Femur (tissue), 1 donor: ENCODE results near the gene SPATA32.

ENCODE experiments used
- DNase-seq: peaks from one replicate; pipeline ENCODE4 v3.0.0-alpha.2; 2017

Gene SPATA32

DNA sequence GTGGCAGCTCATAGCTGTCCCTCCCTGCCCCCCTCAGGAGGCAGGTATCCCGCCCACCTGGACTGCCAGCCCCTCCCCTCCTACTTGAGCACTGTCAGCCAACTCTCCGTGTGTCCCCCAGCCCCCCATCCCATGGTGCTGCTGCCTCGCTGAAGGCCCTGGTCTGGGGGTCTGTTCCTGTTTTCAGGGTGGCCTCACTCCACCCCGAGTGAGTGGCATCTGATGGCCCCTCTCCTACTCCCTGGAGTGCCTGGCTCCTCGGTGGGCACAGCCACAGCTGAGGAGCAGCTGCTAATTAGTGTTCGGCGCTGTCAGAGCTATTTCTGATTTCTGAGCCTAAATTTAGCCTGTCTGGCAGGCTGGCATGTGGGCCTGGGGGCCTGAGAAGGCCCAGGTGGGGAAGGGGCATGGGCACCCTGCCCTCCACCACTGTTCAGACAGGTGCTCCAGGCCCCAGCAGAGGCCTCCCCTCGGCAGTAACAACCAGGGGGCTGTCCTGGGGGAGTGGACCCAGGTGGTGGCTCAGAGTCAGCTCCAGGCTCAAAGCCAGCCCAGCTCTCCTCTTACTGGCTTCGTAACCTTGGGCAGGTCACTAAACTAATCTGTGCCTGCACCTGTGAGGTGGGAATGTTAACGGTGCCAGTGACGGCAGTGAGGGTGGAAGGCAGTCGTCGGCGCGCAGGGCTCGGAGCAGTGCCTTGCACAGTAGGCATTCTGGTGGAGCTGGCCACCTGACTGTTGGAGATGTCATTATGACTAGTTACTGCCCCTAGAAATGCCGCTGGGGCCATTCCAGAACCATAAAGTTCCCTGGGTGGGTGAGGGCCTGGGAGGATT is 33.8 kb downstream of the SPATA32 start:
- DNase-seq = no peak

DNA sequence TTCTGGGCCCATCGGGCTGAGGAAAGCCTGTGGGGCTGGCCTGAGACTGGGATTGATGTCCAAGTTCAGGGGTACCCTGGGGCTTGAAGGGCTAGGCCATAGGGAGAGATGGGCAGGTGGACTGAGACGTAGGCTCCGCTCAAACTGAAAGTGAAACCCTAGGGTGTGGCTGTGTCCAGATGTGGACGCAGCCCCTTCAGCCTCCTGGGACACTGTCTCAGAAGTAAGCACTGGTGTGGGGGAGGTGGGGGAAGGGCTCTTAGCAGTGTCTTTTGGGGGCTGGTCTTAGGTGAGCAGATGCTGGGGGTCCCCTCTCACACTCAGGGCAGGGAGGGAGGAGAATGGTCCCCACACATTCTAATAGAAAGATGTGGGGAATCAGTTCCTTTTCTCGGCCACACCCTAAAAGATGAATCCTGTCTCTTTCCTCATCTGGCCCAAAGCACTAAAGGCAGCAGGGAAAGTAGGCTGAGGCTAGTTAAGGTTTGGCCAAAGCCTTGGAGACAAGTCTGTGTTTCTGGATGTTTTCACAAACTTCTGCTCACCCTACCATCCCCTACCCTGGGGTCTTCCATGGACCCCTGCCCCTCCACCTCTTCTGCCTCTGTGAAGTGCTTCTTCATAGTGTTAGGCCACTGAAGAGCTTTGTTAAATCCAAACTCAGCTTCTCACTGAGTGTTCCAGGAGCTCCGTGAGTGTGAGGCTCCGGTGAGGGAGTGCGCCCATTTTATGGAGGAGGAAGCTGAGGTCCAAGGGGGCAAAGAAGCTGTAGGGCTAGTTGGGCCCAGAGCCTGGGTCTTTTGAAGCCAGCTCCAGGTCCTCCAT is 34.6 kb downstream of the SPATA32 start:
- no peak for DNase-seq

DNA sequence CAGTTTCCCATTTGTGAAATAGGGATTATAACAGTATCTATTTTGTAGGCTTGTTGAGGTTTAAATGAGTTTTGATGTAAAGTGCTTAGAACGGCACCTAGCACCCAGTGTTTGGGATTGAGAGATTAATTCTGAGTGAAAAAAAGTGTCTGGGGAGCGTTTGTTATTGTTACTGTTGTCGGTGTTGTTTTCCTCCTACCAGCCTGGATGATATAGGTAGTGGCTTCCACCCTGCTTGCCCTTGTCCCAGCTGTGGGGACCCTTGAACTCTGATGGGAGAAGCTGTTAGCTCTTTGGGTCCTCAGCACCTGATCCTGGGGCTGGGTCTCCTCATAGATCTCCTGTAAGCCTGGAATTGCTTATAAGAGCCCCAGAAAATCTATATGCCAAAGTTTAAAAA is 35.3 kb downstream of the SPATA32 start:
- no peak for DNase-seq

DNA sequence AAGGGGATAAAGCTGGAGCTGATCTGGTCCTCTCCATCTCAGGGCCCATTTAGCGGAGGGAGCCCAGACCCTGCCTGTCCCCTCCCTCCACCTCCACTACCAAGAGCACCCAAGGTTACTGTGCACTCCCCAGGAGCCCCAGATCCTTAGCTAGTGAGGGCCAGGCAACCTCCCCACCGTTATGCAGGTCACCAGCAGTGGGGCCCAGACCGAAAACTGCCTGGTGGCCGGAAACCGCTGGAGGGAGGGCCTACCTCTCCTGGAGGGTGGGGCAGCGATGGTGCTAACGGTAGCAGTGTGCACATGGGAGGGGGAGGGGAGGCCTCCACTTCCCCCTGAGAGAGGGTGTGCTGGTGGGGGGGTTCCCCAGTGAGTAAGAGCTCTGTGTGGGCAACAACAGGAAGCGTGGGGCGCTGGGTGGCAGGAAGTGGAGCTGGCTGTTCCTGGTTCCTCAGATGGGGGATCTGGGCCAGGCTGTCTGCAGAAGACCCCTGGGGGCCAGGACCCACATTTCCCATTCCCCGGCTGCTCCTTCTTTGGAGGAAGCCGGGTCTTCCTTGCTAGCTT is 35.8 kb downstream of the SPATA32 start:
- peak; percentile 83 for DNase-seq

DNA sequence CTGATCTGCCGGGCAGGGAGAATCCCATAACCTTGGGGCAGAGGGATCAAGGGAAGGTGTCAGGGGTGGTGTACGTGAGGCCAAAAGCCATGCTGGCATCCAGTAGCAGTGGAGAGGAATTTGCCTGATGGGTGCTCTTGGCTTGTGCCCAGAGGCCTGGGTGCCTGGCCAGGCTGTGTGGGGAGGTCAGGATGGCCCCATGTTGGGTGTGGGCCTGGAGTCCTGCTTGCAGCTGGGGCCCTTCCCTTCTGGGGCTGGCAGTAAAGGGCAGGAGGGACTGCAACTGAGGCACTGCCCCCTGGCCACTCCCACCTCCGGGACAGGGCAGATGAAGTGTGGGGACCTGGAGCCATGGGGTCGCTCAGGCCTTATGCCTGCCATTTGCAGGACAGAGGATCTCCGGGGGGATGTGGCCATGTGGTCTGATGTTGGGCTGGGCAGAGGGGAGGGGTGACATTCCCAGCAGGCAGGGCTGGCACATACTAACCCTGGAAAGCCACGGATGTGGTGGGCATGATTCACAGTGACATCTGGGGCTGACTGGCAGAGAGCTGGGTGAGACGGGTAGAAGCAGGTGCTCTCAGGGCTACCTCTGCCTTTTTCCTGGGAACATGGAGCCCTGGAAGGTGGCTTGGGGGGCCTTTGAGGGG is 36.7 kb downstream of the SPATA32 start:
- DNase-seq = peak; percentile 41

DNA sequence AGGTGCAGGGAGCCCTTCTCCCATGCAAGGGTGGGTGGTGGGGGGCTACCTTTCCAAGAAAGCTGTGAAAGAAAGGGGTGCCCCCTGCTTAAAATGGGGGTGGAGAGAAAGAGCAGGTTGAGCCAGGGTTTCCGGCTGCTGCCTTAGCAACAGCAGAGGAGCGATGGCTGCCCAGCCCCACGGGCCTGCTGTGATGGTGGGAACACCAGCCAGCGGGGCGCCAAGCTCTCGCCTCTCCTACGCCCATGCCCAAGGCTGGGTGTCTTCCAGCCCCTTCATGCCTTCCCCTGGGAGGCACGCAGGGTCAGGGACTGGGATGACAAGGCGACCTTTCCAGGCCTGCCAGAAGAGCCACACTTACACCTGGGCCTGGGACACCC is 37.2 kb downstream of the SPATA32 start:
- no peak for DNase-seq

DNA sequence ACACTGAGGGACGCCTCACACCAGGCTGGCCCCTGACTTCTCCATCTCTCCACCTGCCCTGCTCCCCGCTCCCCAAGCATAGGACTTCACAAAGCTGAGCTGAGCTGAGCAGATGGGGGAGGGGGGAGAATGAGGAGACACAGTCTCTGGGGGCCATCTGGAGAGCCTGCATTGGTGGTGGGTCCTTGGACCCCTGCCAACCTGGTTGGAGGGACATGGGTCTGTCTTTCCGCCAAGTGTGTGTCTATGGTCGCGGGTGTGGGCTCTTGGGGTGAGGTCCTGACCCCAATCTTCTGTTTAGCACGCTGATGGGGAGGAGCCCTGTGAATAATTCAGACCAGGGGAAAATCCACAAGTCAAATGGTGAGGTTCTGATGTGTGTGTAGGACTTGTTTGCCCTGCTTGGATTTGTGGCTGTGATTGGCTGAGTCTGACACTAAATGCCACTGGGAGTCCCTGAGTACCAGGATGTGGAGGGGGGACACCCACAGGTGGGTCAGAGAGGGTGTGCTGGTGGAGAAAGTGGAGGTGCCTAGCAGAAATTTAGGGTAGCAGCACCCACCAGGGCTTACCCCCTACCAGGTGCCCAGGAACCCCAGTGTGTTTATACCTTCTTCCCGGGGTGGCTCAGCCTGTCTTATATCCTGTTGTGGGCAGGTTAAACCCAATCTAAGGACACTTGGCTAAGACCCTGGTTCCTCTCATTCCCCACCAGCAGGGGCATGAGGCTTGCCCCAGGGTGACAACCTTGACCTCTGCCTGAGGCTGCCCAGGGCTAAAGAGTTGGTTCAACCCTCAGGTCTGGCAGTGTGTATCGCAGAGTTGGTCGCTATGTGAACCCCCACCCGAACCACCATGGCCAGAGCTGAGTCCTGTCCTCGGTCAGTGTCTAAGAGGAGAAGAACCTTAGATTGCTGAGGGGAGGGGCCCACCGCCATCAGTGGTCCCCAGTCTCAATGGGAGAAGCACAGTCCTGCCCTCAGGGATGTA is 38.1 kb downstream of the SPATA32 start:
- DNase-seq = no peak

DNA sequence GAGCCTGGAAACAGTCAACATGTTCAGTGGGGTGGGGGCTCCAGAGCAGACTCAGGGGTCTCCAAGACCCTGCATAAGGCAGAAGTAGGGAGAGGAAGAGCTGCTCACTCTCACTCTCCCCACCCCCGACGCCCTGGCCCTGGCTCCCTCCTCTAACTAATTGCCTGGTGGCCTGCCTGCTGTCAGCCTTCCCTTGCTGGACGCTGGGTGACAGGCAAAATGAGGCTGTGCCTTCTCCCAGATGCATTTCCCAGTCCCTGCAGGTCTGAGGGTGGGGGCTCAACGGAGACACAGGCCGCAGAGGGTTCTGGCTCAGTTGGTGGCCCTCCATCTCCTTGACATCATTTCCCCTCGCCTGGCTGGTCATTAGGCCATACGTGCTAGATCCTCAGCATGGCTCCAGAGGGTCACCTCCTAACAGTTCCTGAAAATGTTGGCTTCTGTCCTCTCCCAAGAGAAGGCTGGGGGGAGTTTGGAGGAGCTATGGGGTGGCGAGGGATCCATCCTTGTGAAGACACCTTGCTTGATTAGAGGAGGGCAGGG is 38.8 kb downstream of the SPATA32 start:
- no peak for DNase-seq

DNA sequence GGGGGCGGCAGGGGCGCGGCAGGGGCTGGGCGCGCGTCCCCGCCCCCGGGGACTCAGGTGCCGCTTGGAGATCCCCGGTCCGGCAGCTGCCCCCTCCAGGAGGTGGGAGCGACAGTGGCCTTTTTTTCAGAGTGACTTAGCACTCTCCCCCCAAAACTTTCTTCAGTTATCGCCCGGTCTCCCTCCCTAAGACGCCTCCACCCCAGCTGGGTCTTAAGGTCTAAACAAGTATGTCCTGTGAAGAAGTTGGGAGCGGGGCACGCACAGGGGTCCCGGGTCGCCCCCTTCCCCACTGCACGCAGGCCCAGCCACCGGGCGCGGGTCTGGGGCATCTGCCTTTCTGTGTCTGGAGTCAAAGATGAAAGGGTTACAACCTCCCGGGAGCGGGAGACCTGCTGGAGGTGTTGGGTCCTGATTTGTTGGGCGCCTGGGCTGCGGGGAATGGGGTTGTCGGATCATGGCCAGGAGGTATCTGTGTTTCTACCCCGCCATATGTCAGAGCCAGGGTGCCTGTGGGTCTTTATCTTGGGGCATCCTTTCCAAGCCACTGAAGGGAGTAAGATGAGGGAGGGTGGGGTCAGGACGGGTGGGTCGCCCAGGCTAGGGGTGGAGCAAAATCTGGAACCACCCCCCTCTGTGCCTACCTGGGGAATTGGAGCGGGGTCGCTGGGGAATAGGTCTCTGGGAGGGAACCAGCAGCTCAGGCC is 39.5 kb downstream of the SPATA32 start:
- no peak for DNase-seq

DNA sequence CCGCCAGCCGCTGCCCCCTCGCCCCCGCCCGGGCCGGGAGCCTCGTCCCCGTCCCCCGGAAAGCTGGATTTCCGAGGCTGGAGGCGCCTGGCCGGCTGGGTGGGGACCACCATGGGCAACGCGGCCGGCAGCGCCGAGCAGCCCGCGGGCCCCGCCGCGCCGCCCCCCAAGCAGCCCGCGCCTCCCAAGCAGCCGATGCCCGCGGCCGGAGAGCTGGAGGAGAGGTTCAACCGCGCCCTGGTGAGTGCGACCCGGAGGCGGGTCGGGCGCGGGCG is 39.9 kb downstream of the SPATA32 start:
- no peak for DNase-seq

DNA sequence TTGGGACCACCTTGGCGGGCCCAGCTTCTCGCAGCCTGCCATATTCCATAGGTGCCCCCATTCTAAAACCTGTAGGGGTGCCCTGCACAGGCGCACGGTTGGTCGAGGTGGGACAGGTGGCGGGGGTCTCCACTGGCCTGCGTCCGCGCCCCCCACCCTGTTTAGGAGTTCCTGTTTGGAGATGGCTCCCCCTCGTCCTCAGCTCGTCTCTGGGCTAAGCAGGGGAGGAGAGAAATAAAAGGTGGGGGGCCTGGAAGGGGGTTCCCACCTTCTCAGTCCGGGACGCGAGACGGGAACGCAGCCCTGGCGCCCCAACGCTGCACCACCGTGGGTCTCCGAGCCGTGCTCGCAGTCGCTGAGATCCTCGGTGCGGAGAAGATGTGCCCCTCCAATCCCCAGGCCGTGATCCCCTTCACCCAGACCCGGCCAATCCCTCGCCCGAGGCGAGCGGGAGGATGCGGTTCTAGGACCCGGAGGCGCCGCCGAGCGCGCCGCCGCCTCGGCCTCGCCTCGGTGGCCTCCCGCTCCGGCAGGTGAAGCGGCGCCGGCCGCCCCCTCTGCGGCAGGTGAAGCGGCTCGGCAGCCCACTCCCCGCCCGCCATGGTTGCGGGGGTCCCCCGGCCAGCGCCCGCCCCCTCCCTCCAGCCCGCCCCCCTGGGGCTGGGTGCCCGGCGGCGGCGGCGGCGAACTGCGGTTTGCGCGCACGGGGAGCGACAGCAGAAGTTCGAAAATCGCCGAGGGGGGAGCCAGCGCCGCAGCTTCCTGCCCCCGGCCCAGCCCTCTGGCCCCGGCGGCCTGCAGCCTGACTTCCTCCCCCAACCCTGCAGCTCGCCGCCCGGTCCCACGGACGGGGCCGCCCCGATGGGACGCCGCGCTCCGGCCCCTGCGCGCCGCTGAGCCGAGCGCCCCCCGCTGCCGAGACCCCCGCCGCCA is 40.5 kb downstream of the SPATA32 start, which contains the start of gene FMNL1:
TSS of gene FMNL1 (plus strand) at position 805 of the 933 bp plus-strand sequence. CDS start 240 bp downstream, outside the sequence.
- DNase-seq = no peak

DNA sequence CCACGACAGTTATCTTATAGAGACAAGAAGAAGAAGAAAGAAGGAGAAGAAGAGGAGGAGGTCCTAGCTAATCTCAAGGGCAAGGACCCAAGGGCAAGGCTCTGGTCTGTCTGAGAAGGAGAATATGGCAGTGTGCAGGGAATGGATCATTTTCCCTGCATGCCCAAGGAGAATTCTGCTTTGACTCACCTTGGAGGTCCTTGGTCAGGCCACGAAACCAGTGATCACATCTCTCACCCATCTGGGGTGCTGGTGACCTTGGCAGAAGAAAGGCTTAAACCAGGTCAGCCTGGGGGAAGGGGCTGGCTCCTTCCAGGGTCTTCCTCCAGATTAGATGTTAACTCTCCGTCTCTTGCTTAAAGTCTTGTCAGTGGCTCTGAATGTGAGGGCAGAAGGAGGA is 41.8 kb downstream of the SPATA32 start:
- DNase-seq = no peak

DNA sequence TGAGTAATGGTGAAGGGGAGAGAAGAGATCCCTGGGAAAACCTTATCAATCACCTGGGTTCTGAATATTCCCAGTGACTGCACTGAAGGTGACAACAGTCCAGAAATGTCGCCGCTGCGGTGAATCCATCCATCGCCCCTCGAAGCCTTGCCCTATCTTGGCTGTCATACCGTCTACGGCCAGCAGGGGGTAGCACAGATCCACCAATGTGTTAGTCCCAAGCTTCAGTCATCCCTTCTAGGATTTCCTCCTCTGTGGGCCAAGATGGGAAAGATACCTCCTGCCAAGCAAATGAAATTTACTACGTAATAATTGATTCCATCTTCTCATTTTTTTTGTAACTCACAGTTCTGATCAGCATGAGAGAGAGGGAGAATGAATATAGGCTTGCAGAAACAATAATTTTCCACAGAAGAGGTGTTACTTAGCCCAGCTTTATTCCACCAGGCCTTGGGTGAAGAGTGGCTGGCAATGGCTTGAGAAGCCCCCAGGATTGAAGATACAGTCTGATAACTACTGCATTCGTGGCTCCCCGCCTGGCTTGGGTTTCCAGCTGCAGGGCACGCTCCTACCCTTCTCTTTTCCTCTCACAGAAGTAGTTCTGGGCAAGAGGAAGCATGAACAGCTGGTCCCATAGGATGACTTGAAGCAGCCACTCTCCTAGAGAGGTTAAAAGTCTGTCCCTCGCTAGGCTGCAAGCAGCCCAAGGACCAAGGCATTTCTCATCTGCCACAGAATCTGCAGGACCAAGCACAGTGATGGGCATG is 42.8 kb downstream of the SPATA32 start:
- peak; percentile 90 for DNase-seq
